ENCODE results near the gene PPDPF. TPM values are rescaled to one million over a fixed set of nuclear protein-coding genes. Genes with fewer than 3 reads are reported as not detected.

Gene PPDPF
- total RNA-seq, 1 experiment from 2014 or later: 30.6 TPM

- DNase-seq (ENCODE audit: low read depth): peak; percentile 69
These were observed 503 bp downstream of the PPDPF start for GRCh38 chr20:63520934-63521601.

- DNase-seq (ENCODE audit: low read depth): no peak
These were observed 1.0 kb downstream of the PPDPF start for GRCh38 chr20:63521602-63522001.

GRCh38 chr20:63522091-63522868 lies 1.7 kb downstream of the PPDPF start:
- DNase-seq (ENCODE audit: low read depth): no peak

GRCh38 chr20:63522981-63523611 lies 2.5 kb downstream of the PPDPF start:
- no peak for DNase-seq (ENCODE audit: low read depth)

- DNase-seq (ENCODE audit: low read depth): no peak
These were observed 4.6 kb downstream of the PPDPF start for GRCh38 chr20:63525185-63525584.

- DNase-seq (ENCODE audit: low read depth): no peak
These were observed 5.4 kb downstream of the PPDPF start for GRCh38 chr20:63525971-63526370.

- no peak for DNase-seq (ENCODE audit: low read depth)
These were observed 6.6 kb downstream of the PPDPF start for GRCh38 chr20:63527184-63527583.

- no peak for DNase-seq (ENCODE audit: low read depth)
These were observed 8.8 kb downstream of the PPDPF start for GRCh38 chr20:63529180-63529860.

GRCh38 chr20:63529861-63530787 lies 9.6 kb downstream of the PPDPF start:
- no peak for DNase-seq (ENCODE audit: low read depth)

GRCh38 chr20:63530788-63531160 lies 10.2 kb downstream of the PPDPF start:
- no peak for DNase-seq (ENCODE audit: low read depth)

- no peak for DNase-seq (ENCODE audit: low read depth)
These were observed 11.3 kb downstream of the PPDPF start for GRCh38 chr20:63531686-63532448.

GRCh38 chr20:63532449-63532971 lies 11.9 kb downstream of the PPDPF start:
- DNase-seq (ENCODE audit: low read depth): no peak

GRCh38 chr20:63533388-63533787 lies 12.8 kb downstream of the PPDPF start:
- DNase-seq (ENCODE audit: low read depth): no peak

- no peak for DNase-seq (ENCODE audit: low read depth)
These were observed 13.4 kb downstream of the PPDPF start for GRCh38 chr20:63533871-63534393.

GRCh38 chr20:63534427-63534830 lies 13.9 kb downstream of the PPDPF start:
- no peak for DNase-seq (ENCODE audit: low read depth)

- DNase-seq (ENCODE audit: low read depth): no peak
These were observed 14.5 kb downstream of the PPDPF start for GRCh38 chr20:63534831-63535651.

GRCh38 chr20:63536241-63536977 lies 15.8 kb downstream of the PPDPF start:
- peak; percentile 66 for DNase-seq (ENCODE audit: low read depth)

- DNase-seq (ENCODE audit: low read depth): no peak
These were observed 16.5 kb downstream of the PPDPF start, which contains the start of gene PTK6 for GRCh38 chr20:63536997-63537524. PTK6 (minus strand) TSS chr20:63537376; CDS start chr20:63537314, 62 bp downstream.

Data from Daoy (cell line).